ENCODE results near the gene AP1S1. TPM values are rescaled to one million over a fixed set of nuclear protein-coding genes. Genes with fewer than 3 reads are reported as not detected.

Gene AP1S1
- total and polyA plus RNA-seq, 7 donors: 15.8 to 135 (median 31.4) TPM

GRCh38 chr7:101113836-101114235 lies 40.4 kb upstream of the AP1S1 start:
- Histone ChIP-seq H3K4me3 (no peak overlapping the region), H3K4me1 (peaks cover 0 to 15% (median 0%) of the 10 kb centered on the region in 4 donors), H3K27me3 (no peaks in the 10 kb centered on the region), H3K9me3 (no peaks in the 10 kb centered on the region), H3K27ac (no peak overlapping the region), H3K36me3 (no peaks in the 10 kb centered on the region)
- DNase-seq: no peak
- TF ChIP-seq, protein P1, sequence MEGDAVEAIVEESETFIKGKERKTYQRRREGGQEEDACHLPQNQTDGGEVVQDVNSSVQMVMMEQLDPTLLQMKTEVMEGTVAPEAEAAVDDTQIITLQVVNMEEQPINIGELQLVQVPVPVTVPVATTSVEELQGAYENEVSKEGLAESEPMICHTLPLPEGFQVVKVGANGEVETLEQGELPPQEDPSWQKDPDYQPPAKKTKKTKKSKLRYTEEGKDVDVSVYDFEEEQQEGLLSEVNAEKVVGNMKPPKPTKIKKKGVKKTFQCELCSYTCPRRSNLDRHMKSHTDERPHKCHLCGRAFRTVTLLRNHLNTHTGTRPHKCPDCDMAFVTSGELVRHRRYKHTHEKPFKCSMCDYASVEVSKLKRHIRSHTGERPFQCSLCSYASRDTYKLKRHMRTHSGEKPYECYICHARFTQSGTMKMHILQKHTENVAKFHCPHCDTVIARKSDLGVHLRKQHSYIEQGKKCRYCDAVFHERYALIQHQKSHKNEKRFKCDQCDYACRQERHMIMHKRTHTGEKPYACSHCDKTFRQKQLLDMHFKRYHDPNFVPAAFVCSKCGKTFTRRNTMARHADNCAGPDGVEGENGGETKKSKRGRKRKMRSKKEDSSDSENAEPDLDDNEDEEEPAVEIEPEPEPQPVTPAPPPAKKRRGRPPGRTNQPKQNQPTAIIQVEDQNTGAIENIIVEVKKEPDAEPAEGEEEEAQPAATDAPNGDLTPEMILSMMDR (IDR thresholded peaks at IDR 0.05): no peak
- 72 to 86% methylated on average over 11 of the region's 11 CpGs for WGBS, 2 donors
- intact Hi-C loops (cut with DNase I): no loop called here

DNA sequence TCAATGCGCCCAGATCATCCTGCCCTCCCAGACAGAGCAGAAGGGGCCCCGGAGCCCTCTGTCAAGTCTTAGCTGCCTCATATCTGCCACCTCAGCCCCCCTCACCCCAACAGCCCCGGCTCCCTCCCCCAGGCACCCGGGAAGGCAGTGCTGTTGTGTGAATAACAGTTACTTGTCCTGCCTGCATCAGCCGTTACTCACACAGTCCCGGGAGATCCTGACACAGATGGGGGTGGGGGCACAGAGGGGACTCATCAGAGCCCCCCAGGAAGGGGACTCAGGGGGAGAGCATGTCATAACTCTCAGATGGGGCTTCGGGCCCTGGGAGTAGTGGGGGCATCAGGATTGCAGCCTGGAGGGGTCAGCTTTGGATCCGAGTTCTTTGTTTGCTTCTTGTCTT lies 39.8 kb upstream of the AP1S1 start:
- Histone ChIP-seq H3K9me3 (no peaks in the 10 kb centered on the region), H3K27me3 (no peaks in the 10 kb centered on the region), H3K27ac (no peak overlapping the region), H3K36me3 (no peaks in the 10 kb centered on the region), H3K4me3 (no peak overlapping the region), H3K4me1 (peaks cover 0 to 16% (median 0%) of the 10 kb centered on the region in 4 donors)
- WGBS, 2 donors: 50 to 66% methylated on average over 8 of the region's 8 CpGs
- no peak for DNase-seq
- intact Hi-C loops (cut with DNase I): no loop called here
- TF ChIP-seq EP300 (IDR thresholded peaks at IDR 0.05): no peak

GRCh38 chr7:101115215-101115614 lies 39.1 kb upstream of the AP1S1 start:
- Histone ChIP-seq H3K27me3 (no peaks in the 10 kb centered on the region), H3K36me3 (no peaks in the 10 kb centered on the region), H3K27ac (no peak overlapping the region), H3K4me1 (peaks cover 0 to 23% (median 0%) of the 10 kb centered on the region in 4 donors), H3K9me3 (no peaks in the 10 kb centered on the region), H3K4me3 (no peak overlapping the region)
- intact Hi-C loops (cut with DNase I): no loop called here
- 82 to 88% methylated on average over 3 of the region's 3 CpGs for WGBS, 2 donors
- TF ChIP-seq POLR2AphosphoS5 (IDR thresholded peaks at IDR 0.05) (no peak), EP300 (IDR thresholded peaks at IDR 0.05) (no peak), POLR2A (IDR thresholded peaks at IDR 0.05) (no peak)
- TF ChIP-seq, protein P1 (IDR thresholded peaks at IDR 0.05): no peak
- no peak for DNase-seq

GRCh38 chr7:101116898-101117297 lies 37.4 kb upstream of the AP1S1 start:
- no peak for DNase-seq
- 79 to 83% methylated on average over 10 of the region's 10 CpGs for WGBS, 2 donors
- peaks cover 0 to 35% (median 7%) of the 10 kb centered on the region in 4 donors for H3K4me1 ChIP-seq

GRCh38 chr7:101118856-101119255 lies 35.4 kb upstream of the AP1S1 start:
- no peak for DNase-seq
- Histone ChIP-seq H3K9me3 (no peaks in the 10 kb centered on the region), H3K4me3 (no peak overlapping the region), H3K27ac (peak overlapping the region in 1 of 4 donors; percentile 65), H3K27me3 (no peaks in the 10 kb centered on the region), H3K36me3 (no peaks in the 10 kb centered on the region), H3K4me1 (peaks cover 0 to 48% (median 15%) of the 10 kb centered on the region in 4 donors)
- 64 to 77% methylated on average over 3 of the region's 3 CpGs for WGBS, 2 donors
- TF ChIP-seq POLR2AphosphoS5 (IDR thresholded peaks at IDR 0.05): no peak
- TF ChIP-seq, protein P1 (IDR thresholded peaks at IDR 0.05): no peak
- no peak for TF ChIP-seq EP300 (IDR thresholded peaks at IDR 0.05)
- TF ChIP-seq POLR2A (IDR thresholded peaks at IDR 0.05): no peak
- intact Hi-C loops (cut with DNase I): no loop called here

More at GRCh38 chr7:101116898-101117297, 37.4 kb upstream of the AP1S1 start:
- intact Hi-C loops (cut with DNase I): no loop called here
- no peaks in the 10 kb centered on the region for H3K9me3 ChIP-seq
- no peak for TF ChIP-seq EP300 (IDR thresholded peaks at IDR 0.05)
- peak overlapping the region in 2 of 4 donors; percentile 34 to 65 for H3K27ac ChIP-seq
- no peaks in the 10 kb centered on the region for H3K36me3 ChIP-seq
- H3K4me3 ChIP-seq: no peak overlapping the region
- no peaks in the 10 kb centered on the region for H3K27me3 ChIP-seq

DNA sequence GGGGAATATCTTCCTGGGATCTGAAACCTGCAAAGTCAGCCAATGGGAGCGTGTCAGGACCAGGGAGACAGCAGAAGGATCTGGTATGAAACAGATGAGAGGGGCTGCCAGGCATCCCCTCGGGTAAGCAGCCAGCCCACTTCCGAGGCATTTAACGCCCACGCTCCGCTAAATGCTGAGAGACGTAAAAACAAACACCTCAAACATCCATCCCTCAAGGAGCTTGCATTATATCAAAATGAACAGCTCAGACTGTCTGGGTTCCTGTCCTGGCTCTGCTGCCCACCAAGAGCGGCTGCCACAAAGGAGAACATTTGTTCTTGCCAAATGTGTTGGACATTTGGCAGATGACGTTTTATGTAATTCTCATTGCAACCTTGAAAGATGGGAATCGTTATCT lies 34.4 kb upstream of the AP1S1 start:
- 61 to 75% methylated on average over 10 of the region's 10 CpGs for WGBS, 2 donors
- DNase-seq: no peak
- no peaks in the 10 kb centered on the region for H3K27me3 ChIP-seq
- peaks cover 0 to 57% (median 15%) of the 10 kb centered on the region in 4 donors for H3K4me1 ChIP-seq
- TF ChIP-seq POLR2A (IDR thresholded peaks at IDR 0.05) (no peak), POLR2AphosphoS5 (IDR thresholded peaks at IDR 0.05) (no peak), EP300 (IDR thresholded peaks at IDR 0.05) (no peak)
- TF ChIP-seq, protein P1 (IDR thresholded peaks at IDR 0.05): no peak
- no peak overlapping the region for H3K4me3 ChIP-seq
- intact Hi-C loops (cut with DNase I): no loop called here
- no peaks in the 10 kb centered on the region for H3K36me3 ChIP-seq
- no peaks in the 10 kb centered on the region for H3K9me3 ChIP-seq
- H3K27ac ChIP-seq: peak overlapping the region in 1 of 4 donors; percentile 90
